GM23338 (cell line): ENCODE results near the gene CROCC2.

Experiments
- CTCF ChIP-seq, 2 experiments: fragments of 200-600 bp in 1 of 2; sonication (generic) in 1 of 2; conservative IDR thresholded peaks; 2 replicates each; pipeline versions ENCODE4 v1.5.1 to v1.6.1; 2016 to 2017; ENCODE audit warnings: antibody characterized with exemption in 2 of 2, low read depth in 2 of 2, mild to moderate bottlenecking in 2 of 2, moderate library complexity in 1 of 2
- ETS1 ChIP-seq: IDR thresholded peaks from 2 replicates; pipeline ENCODE4 v1.6.1; 2016; ENCODE audit warnings: antibody characterized with exemption
- EZH2 ChIP-seq: fragments of 200-600 bp; sonication (generic); IDR thresholded peaks from one replicate; pipeline ENCODE4 v1.8.0; 2017; ENCODE audit warnings: antibody characterized with exemption, mild to moderate bottlenecking, low read depth; ENCODE audit not compliant: unreplicated experiment
- POLR2AphosphoS5 ChIP-seq: IDR thresholded peaks from 2 replicates; pipeline ENCODE4 v1.6.1; 2016; ENCODE audit warnings: antibody characterized with exemption, low read depth

GRCh38 chr2:240956935-240957655 is 51.0 kb downstream of the CROCC2 start:
- TF ChIP-seq CTCF (conservative IDR thresholded peaks at IDR 0.05; ENCODE audit: low read depth in 2 of 2) (no peak), ETS1 (no peak), EZH2 (no peak), POLR2AphosphoS5 (no peak)
